Right renal cortex interstitium (tissue), 3 donors: ENCODE results near the gene MBOAT2. TPM values are rescaled to one million over a fixed set of nuclear protein-coding genes. Genes with fewer than 3 reads are reported as not detected.

Source experiments
- DNase-seq, 3 donors: peaks; one replicate each; pipeline ENCODE4 v3.0.0-alpha.2; 2013; ENCODE audit warnings: low read depth in 3 of 3, low spot score in 2 of 3
- polyA plus RNA-seq, 3 donors: library from polyadenylated mRNA; unstranded; fragments of 120-200 nt; gene quantifications; one replicate each; pipeline ENCODE4 v1.2.1, GENCODE V29; 2013; ENCODE audit not compliant: insufficient read length in 3 of 3

The MBOAT2 gene
- polyA plus RNA-seq, 3 donors = 61.2 to 69.5 (median 67.4) TPM

GRCh38 chr2:8836971-8837794 is 166.3 kb downstream of the MBOAT2 start, which contains the start of gene KIDINS220:
Gene KIDINS220, minus strand, starts transcription at chr2:8837613. Its CDS starts 10,520 bp downstream, at chr2:8827093.
- DNase-seq = peak; percentile 63 to 77 (median 72)

- DNase-seq = no peak
Observed at GRCh38 chr2:8835279-8835678, 168.2 kb downstream of the MBOAT2 start.

- DNase-seq = no peak
Observed at GRCh38 chr2:8833853-8834252, 169.6 kb downstream of the MBOAT2 start.

DNA sequence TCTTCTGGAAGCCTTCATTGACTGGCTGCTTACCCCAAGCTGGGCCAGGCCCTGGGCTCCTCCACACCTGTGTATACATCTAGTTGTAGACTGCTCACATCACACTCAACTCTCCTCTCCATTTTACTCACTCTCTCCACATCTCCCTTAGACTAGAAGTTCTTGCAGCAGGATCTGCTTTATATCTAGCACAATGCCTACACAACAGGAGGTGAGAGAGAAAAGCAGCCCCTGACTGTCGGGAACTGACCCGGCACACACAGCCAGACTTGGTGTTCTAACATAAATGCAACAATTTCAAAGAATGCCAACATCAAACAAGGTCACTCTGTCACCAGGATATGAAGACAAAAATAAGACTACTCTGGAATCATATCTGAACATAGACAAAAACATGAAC is 172.0 kb downstream of the MBOAT2 start:
- no peak for DNase-seq

- DNase-seq = no peak
Observed at GRCh38 chr2:8827729-8828128, 175.8 kb downstream of the MBOAT2 start.

DNA sequence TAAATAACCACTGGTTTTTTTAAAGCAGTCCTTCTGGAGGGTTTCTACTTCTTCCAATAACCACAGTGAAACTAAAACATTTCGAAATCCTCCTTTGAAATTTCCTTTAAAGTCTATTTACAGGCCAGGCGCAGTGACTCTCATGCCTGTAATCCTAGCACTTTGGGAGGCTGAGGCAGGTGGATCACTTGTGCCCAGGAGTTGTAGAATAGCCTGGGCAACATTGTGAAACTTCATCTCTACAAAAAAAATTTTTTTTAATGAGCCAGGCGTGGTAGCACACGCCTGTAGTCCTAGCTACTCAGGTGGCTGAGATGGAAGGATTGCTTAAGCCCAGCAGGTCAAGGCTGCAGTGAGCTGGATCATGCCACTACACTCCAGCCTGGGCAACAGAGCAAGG is 181.3 kb downstream of the MBOAT2 start:
- no peak for DNase-seq

DNA sequence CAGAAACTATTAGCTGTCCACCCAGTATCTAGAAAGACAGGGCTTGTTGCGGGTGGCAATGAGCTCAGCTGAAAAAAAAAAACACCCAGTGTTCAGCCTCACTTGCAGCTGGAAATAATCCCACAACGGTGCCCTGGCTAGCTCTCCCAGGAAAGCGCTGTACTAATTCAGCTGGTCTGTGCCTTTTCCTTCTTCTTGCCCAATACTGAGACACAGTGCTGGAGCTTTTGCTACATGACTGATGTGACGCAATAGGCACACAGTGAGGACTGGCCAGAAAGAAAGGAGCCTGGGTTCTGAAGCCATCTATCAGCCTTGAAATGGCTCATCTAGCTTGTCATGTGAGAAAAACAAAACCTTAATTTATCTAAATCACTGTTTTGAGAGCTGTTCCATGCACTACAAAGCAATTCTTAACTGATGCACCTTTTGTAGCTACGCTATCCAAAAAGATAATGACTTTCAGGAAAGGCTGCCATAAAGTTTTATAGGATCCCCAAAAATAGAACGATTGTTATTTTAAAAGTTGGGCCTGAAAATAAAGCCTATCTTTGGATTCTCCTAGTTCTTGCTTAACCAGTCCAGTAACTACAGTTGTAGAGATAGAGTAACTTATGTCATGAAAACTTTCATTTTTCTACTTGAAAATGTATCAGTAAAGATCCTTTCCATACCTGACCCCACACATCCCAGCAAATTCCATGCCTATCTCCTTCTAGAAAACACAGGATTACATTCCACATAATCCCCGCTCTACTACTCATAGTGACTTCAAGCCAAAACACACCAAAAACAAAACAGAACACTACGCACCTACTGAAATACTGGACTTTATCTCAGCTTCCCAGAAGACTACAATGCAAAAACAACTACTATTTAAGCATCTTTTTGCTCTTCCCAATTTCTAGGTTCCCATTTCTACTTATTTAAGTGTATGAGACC is 181.9 kb downstream of the MBOAT2 start:
- DNase-seq = no peak

DNA sequence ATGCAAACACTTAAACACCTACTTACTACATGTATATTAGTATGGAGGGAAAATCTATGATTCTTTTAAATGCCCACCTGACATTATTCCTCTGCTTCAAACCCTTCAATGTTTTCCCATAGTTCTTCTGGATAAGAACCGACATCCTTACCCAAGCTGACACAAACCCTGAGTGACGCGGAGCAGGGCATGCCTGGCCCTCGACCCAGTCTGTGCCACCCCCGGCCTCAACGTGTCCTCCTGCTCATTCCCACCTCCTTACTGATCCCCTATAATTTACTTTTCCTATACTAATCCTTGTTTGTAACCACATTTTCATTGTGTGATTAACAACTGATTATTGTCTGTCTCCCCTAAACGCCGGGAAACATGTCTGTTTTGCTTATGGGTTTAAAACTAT is 183.5 kb downstream of the MBOAT2 start:
- DNase-seq = no peak

DNA sequence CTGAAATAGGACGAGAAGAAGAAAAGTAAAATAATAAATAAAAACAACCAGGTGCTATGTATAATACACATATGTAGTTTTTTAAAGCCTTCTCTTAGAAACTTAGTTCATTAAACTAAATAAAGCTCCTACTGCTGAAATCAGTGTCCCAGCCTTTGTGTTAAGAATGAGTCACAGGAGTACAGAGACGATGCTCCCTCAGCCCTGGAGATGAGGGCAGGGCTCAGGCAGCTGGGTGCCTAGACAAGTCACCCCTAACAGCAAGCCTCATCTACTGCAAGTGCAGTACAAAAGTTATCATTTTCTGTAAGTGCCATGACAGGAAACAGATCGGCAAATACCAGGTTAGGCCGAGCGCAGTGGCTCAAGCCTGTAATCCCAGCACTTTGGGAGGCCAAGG is 184.3 kb downstream of the MBOAT2 start:
- DNase-seq = no peak

GRCh38 chr2:8817221-8817620 is 186.3 kb downstream of the MBOAT2 start:
- no peak for DNase-seq

DNA sequence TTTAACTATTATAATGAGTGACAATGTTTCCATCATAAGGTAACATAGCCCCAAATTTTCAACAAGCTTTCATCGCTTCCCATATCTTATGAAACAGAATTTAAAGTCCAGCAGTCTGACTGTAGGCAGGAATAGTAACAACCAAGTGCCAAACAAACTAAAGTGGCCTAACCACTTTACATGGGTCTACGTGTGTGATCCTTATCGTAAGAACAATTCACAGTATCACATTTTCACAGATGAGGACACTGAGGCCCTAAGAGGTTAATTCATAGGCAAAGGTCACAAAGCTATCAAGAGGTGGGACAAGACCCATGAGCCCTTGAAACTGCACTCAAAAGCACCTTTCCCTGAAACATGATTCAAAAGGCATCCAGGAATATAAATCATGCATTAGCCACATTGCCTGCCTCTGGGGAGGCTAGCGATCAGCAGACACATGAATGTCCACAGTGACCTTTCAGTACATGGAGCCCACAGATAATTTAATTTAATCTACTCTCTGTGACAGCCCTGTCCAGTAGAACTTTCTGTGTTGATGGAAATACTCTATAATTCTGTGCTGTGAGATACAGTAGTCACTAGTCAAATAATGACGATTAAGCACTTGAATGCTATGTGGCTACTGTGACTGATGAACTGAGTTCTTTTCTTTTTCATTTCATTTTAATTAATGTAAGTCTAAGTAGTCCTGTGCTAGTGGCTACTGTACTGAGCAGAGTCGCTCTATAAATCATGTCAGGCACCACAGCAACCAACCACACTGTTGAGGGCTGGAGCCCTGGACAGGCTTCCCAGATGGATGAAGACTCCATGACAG is 196.4 kb downstream of the MBOAT2 start:
- DNase-seq = no peak

DNA sequence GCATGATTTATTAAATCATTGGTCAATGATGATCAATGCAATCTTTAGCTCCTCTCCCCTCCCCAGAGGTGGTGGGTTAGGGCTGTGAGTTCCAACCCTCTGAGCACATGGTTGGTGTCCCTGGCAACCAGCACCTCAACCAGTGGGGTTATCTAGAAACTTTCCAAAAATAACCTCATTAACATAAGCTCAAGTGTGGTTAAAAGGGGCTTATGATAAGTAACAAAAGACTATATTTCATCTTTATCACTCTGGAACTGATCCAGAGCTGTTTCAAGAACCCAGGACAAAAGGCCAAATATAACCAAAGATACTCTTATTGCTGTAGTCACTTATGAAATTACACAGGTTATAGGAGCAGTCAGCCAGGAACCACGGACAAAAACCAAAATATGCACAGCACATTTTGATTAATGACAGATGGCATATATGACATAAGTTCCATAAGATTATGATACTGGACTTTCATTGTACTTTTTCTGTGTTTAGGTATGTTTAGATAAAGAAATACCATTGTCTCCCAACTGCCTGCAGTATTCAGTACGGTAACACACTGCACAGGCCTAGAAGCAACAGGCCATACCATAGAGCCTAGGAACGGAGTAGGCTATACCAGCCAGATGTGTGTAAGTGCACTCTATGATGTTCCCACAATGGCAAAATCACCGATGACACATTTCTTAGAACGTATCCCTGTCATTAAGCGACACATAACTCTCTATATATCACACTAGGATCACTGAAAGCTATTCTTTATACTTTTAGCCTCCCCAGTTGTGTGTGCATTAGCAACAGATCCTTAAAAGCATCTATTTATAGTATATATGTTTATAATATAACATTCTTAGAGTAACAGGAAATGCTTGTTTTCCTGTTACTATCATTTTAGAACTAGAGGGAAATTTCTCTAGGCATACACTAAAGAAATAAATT is 197.9 kb downstream of the MBOAT2 start:
- DNase-seq = peak in 2 of 3 donors; percentile 4 to 5

DNA sequence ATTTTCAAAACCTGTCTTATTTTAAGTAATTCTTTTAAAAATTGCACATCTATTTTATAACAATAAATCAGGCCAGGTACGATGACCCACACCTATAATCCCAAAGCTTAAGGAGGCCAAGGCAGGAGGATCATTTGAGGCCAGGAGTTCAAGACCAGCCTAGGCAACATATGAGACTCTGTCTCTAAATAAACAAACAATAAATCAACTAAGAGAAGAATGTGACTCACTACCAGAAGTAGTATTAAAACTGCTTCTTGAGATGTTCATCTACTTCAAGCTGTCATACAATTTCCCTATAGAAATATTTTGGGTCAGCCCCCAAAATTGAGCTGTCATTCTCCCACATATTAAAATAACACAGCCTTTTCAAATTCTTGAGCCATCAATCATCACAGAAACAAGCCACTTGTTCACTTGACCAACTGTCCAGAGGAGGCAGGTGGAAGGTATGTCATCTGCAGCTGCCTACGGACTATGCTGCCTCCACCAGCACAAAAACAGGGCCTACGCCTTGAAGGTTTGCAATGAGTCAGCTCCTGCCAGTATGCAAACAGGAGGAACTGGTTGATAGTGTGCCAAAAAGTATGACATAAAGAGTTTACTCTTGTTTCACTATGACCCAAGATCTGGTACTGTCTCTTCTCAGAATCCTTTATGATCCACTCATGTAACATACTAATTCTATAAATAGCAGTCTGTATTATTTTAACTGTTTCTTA is 199.7 kb downstream of the MBOAT2 start:
- no peak for DNase-seq

DNA sequence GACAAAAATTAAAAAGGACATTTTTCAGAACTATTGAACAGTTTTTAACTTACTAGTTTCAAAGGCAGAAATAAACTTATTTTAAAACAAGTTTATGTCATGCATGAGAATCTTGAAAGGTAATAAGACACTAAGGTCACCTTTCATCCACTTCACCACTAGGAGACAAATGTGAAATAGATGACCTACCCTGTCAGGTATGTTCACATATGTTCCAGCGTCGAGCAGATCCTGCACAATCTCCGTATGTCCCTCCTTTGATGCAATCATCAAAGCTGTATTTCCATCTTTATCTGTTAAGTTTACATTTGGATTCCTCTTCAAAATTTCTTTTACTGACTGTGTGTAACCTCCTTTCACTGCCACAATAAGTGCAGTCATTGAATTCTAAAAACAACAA is 200.7 kb downstream of the MBOAT2 start:
- no peak for DNase-seq

Other genes starting within 250 kb of the MBOAT2 start
- gene KIDINS220, start 166.1 kb downstream of the MBOAT2 start, polyA plus RNA-seq = 100 to 1,000 TPM in 1 of 3 donors, 10 to 100 TPM in 2; 84.2 to 101 (median 94.5) TPM
- 10 to 100 TPM; 57.9 to 64.4 (median 63.7) TPM for gene ASAP2, start 203.1 kb upstream of the MBOAT2 start, polyA plus RNA-seq